Loucy (cell line): Measurements from ENCODE around the gene C1QL4.

Experiments used
- CTCF ChIP-seq: fragments of 200-600 bp; sonication (generic); conservative IDR thresholded peaks from 2 replicates; pipeline ENCODE4 v1.5.1; 2014; ENCODE audit warnings: mild to moderate bottlenecking, antibody characterized with exemption, low read length
- EZH2phosphoT487 ChIP-seq: fragments of 200-600 bp; IDR thresholded peaks from 2 replicates; pipeline ENCODE4 v1.6.1; 2018; ENCODE audit warnings: antibody characterized with exemption, mild to moderate bottlenecking, moderate library complexity, borderline replicate concordance

GRCh38 chr12:49283541-49284429, 53.2 kb downstream of the C1QL4 start:
- TF ChIP-seq CTCF (peak; percentile 42), EZH2phosphoT487 (no peak)
